ENCODE measurements around the gene ARL15. TPM values are rescaled to one million over a fixed set of nuclear protein-coding genes. Genes with fewer than 3 reads are reported as not detected.
"Not testable (repeated sequence)": the region's sequence is repeated elsewhere in the genome, so short reads cannot be mapped to it uniquely, and the experiment has no call there.

The ARL15 gene
- total RNA-seq, 1 donor from 2014 or later, result 102 TPM

- H3K4me3 Mint-ChIP-seq (ENCODE audit: unreplicated experiment), result no peak overlapping the region
- DNase-seq (ENCODE audit: low spot score), result no peak
- H3K36me3 Mint-ChIP-seq (ENCODE audit: low read depth, unreplicated experiment), result no peaks in the 10 kb centered on the region
- TF ChIP-seq CTCF (IDR thresholded peaks at IDR 0.05; ENCODE audit: unreplicated experiment), result no peak
- no peaks in the 10 kb centered on the region for H3K9me3 Mint-ChIP-seq (ENCODE audit: unreplicated experiment)
- peaks cover 3% of the 10 kb centered on the region for H3K27me3 Mint-ChIP-seq (ENCODE audit: unreplicated experiment)
- H3K4me1 Mint-ChIP-seq (ENCODE audit: unreplicated experiment), result no peaks in the 10 kb centered on the region
- no peak overlapping the region for H3K27ac Mint-ChIP-seq (ENCODE audit: unreplicated experiment)
These were observed 265.1 kb downstream of the ARL15 start for GRCh38 chr5:54045077-54045792.

GRCh38 chr5:54044276-54044675 lies 266.1 kb downstream of the ARL15 start:
- not testable (repeated sequence) for H3K36me3 Mint-ChIP-seq (ENCODE audit: low read depth, unreplicated experiment); H3K4me3 Mint-ChIP-seq (ENCODE audit: unreplicated experiment); H3K27me3 Mint-ChIP-seq (ENCODE audit: unreplicated experiment); H3K27ac Mint-ChIP-seq (ENCODE audit: unreplicated experiment); H3K4me1 Mint-ChIP-seq (ENCODE audit: unreplicated experiment); H3K9me3 Mint-ChIP-seq (ENCODE audit: unreplicated experiment); DNase-seq (ENCODE audit: low spot score)

GRCh38 chr5:54040804-54041203 lies 269.6 kb downstream of the ARL15 start:
- H3K4me1 Mint-ChIP-seq (ENCODE audit: unreplicated experiment), result no peaks in the 10 kb centered on the region
- no peak overlapping the region for H3K27ac Mint-ChIP-seq (ENCODE audit: unreplicated experiment)
- H3K36me3 Mint-ChIP-seq (ENCODE audit: low read depth, unreplicated experiment), result no peaks in the 10 kb centered on the region
- no peaks in the 10 kb centered on the region for H3K9me3 Mint-ChIP-seq (ENCODE audit: unreplicated experiment)
- H3K4me3 Mint-ChIP-seq (ENCODE audit: unreplicated experiment), result no peak overlapping the region
- H3K27me3 Mint-ChIP-seq (ENCODE audit: unreplicated experiment), result no peaks in the 10 kb centered on the region
- TF ChIP-seq CTCF (IDR thresholded peaks at IDR 0.05; ENCODE audit: unreplicated experiment), result no peak
- DNase-seq (ENCODE audit: low spot score), result no peak

- no peak overlapping the region for H3K4me3 Mint-ChIP-seq (ENCODE audit: unreplicated experiment)
These were observed 270.4 kb downstream of the ARL15 start for GRCh38 chr5:54040018-54040417.

GRCh38 chr5:54037205-54037604 lies 273.2 kb downstream of the ARL15 start:
- TF ChIP-seq CTCF (IDR thresholded peaks at IDR 0.05; ENCODE audit: unreplicated experiment), result no peak
- H3K27me3 Mint-ChIP-seq (ENCODE audit: unreplicated experiment), result no peaks in the 10 kb centered on the region
- no peak overlapping the region for H3K27ac Mint-ChIP-seq (ENCODE audit: unreplicated experiment)
- no peak overlapping the region for H3K4me3 Mint-ChIP-seq (ENCODE audit: unreplicated experiment)
- H3K36me3 Mint-ChIP-seq (ENCODE audit: low read depth, unreplicated experiment), result no peaks in the 10 kb centered on the region
- H3K4me1 Mint-ChIP-seq (ENCODE audit: unreplicated experiment), result no peaks in the 10 kb centered on the region
- no peaks in the 10 kb centered on the region for H3K9me3 Mint-ChIP-seq (ENCODE audit: unreplicated experiment)
- no peak for DNase-seq (ENCODE audit: low spot score)

More at GRCh38 chr5:54040018-54040417, 270.4 kb downstream of the ARL15 start:
- Mint-ChIP-seq H3K9me3 (ENCODE audit: unreplicated experiment) (no peaks in the 10 kb centered on the region), H3K27me3 (ENCODE audit: unreplicated experiment) (no peaks in the 10 kb centered on the region), H3K36me3 (ENCODE audit: low read depth, unreplicated experiment) (no peaks in the 10 kb centered on the region), H3K27ac (ENCODE audit: unreplicated experiment) (no peak overlapping the region), H3K4me1 (ENCODE audit: unreplicated experiment) (no peaks in the 10 kb centered on the region)
- TF ChIP-seq CTCF (IDR thresholded peaks at IDR 0.05; ENCODE audit: unreplicated experiment), result no peak
- DNase-seq (ENCODE audit: low spot score), result no peak

All from endothelial cell (in vitro differentiated cells).